Tibial nerve (tissue), 4 donors: ENCODE data around the gene COL6A3. TPM values are rescaled to one million over a fixed set of nuclear protein-coding genes. Genes with fewer than 3 reads are reported as not detected.
A peak's percentile ranks its signal among the peaks of the same experiment; 100 is the strongest.

ENCODE experiments used
- DNase-seq, 2 donors: peaks; one replicate each; pipeline ENCODE4 v3.0.0-alpha.2; 2019; ENCODE audit warnings: low spot score in 2 of 2
- H3K27ac ChIP-seq, 4 donors: fragments of 200-600 bp; sonication (generic) in 3 of 4; one replicate each; pipeline ENCODE4 v1.5.1; 2017 to 2019; ENCODE audit warnings: mild to moderate bottlenecking in 1 of 4
- H3K27me3 ChIP-seq, 2 donors: fragments of 200-600 bp; sonication (generic) in 1 of 2; one replicate each; pipeline versions ENCODE4 v1.5.1 to v1.6.0; 2017 to 2019
- H3K36me3 ChIP-seq, 3 donors: fragments of 200-600 bp; sonication (generic); one replicate each; pipeline ENCODE4 v1.5.1; 2018 to 2019
- H3K4me1 ChIP-seq, 4 donors: fragments of 200-600 bp; sonication (generic) in 3 of 4; one replicate each; pipeline ENCODE4 v1.5.1; 2017 to 2019
- H3K4me3 ChIP-seq, 4 donors: fragments of 200-600 bp; sonication (generic) in 3 of 4; one replicate each; pipeline ENCODE4 v1.5.1; 2017 to 2019; ENCODE audit warnings: mild to moderate bottlenecking in 1 of 4, moderate library complexity in 1 of 4
- H3K9me3 ChIP-seq, 4 donors: fragments of 200-600 bp; sonication (generic) in 3 of 4; one replicate each; pipeline ENCODE4 v1.5.1; 2017 to 2019
- EP300 ChIP-seq, 2 donors: sonication (generic); formaldehyde crosslinking; IDR thresholded peaks; one replicate each; pipeline ENCODE4 v1.6.1; 2017; ENCODE audit warnings: antibody characterized with exemption in 2 of 2, mild to moderate bottlenecking in 1 of 2
- POLR2A ChIP-seq, 2 donors: fragments of 450-650 bp; IDR thresholded peaks; one replicate each; pipeline ENCODE4 v1.6.1; 2017; ENCODE audit warnings: antibody characterized with exemption in 2 of 2, mild to moderate bottlenecking in 2 of 2, moderate library complexity in 2 of 2
- WGBS, 2 donors: methylation state at CpG; one replicate each; pipeline ENCODE4 v1.1.5; 2018; 5-methylcytosine and 5-hydroxymethylcytosine counted together
- total RNA-seq, 4 donors: library from RNA; depleted of rRNA; stranded (reverse); fragments of >200 nt; gene quantifications; one replicate each; pipeline ENCODE4 v1.1.0, GENCODE V29; 2016
- TF ChIP-seq, protein P1 (sequence below), 5 experiments: fragments of 200-600 bp in 3 of 5; fragments of 450-650 bp in 2 of 5; sonication (generic) in 3 of 5; IDR thresholded peaks; one replicate each; pipeline ENCODE4 v1.5.1; 2016 to 2019; ENCODE audit warnings: antibody characterized with exemption in 5 of 5, mild to moderate bottlenecking in 3 of 5, moderate library complexity in 2 of 5

The COL6A3 gene
- total RNA-seq, 4 donors from 2014 or later: 228 to 558 (median 364) TPM

DNA sequence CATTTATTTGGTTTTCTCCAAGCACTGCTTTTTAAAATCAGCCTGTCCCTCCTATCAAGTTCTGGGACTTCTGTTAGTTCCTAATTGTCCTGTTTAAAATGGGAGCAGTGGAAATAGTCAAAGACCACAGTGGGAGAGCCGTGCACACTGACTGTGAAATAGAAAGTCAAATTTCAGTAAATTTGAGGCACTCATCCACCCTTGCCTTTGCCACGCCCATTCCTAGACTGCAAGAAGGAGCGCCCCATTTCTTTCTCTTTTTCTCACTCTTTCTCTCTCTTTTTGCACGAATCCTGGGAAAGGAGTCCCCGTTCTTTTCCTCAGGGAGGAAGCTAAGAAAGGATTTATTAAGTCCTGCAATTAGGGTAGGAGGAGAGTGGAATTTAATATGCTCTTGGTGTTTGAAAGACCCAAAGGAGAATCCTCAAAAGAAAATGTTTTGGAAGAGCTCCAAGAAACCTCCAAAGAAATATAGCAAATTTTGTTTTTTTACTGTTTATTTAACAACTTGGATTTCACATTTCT lies 7.5 kb downstream of the COL6A3 start:
- H3K27ac ChIP-seq: peak overlapping the region in 3 of 4 donors; percentile 31 to 74 (median 56)
- 60 to 71% methylated on average over 5 of the region's 5 CpGs for WGBS, 2 donors

DNA sequence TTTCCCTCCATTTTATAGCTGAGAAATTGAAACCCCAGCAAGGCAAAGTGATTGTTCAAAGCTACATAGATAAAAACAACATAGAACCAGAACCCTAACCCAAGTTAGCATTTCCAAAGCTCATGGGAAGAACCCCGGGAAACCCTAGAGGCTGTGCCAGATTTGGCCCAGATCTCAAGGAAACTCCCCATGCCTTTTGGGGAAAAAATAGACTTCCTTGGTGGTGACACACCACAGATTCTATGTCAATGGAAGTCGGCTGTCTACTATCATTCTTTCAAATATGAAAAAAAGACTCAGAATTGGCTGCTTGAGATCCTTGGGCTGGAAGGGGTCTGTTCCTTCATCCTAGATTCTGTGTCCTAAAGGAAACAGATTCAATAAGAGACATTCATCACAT lies 8.4 kb downstream of the COL6A3 start:
- Histone ChIP-seq H3K27me3 (no peaks in the 10 kb centered on the region), H3K9me3 (no peaks in the 10 kb centered on the region), H3K36me3 (no peaks in the 10 kb centered on the region), H3K4me1 (peaks cover 0 to 31% (median 0%) of the 10 kb centered on the region in 4 donors), H3K27ac (peak overlapping the region in 3 of 4 donors; percentile 31 to 74 (median 56)), H3K4me3 (no peak overlapping the region)
- 70% methylated on average over 2 of the region's 2 CpGs for WGBS, 2 donors
- TF ChIP-seq, protein P1, sequence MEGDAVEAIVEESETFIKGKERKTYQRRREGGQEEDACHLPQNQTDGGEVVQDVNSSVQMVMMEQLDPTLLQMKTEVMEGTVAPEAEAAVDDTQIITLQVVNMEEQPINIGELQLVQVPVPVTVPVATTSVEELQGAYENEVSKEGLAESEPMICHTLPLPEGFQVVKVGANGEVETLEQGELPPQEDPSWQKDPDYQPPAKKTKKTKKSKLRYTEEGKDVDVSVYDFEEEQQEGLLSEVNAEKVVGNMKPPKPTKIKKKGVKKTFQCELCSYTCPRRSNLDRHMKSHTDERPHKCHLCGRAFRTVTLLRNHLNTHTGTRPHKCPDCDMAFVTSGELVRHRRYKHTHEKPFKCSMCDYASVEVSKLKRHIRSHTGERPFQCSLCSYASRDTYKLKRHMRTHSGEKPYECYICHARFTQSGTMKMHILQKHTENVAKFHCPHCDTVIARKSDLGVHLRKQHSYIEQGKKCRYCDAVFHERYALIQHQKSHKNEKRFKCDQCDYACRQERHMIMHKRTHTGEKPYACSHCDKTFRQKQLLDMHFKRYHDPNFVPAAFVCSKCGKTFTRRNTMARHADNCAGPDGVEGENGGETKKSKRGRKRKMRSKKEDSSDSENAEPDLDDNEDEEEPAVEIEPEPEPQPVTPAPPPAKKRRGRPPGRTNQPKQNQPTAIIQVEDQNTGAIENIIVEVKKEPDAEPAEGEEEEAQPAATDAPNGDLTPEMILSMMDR (IDR thresholded peaks at IDR 0.05): no peak
- TF ChIP-seq POLR2A (IDR thresholded peaks at IDR 0.05) (no peak), EP300 (IDR thresholded peaks at IDR 0.05) (no peak)
- DNase-seq: no peak

More for the DNA sequence above, 7.5 kb downstream of the COL6A3 start:
- TF ChIP-seq POLR2A (IDR thresholded peaks at IDR 0.05): no peak
- no peak for DNase-seq
- H3K36me3 ChIP-seq: no peaks in the 10 kb centered on the region
- H3K27me3 ChIP-seq: peaks cover 0 to 5% of the 10 kb centered on the region in 2 donors
- no peaks in the 10 kb centered on the region for H3K9me3 ChIP-seq
- peaks cover 0 to 31% (median 0%) of the 10 kb centered on the region in 4 donors for H3K4me1 ChIP-seq
- H3K4me3 ChIP-seq: no peak overlapping the region

DNA sequence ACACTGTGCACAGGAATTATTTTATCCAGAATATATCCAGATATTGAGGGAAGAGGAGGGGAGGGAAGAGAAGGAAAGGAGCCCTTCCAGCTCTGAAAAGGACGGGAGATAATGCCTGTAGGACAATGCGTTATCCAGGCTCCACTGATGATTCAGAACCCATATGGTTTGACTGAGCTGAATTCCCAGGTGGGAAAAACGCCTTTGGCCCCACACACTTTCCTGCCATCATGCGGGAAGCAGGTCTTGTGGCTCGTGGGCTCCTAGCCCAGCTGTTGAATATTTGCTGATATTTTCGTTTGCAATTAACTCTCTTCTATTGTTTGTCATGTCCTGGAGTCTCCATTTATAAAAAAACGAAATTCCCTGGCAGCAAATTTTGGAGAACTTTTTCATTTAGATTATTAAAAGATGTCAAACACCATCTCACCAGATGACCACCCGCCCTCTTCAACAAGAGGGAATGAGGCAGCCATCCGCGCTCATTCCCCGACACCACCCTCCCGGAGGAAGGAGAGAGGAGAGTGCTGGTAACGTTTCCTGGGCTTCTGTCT lies 8.9 kb downstream of the COL6A3 start:
- Histone ChIP-seq H3K4me1 (peaks cover 0 to 31% (median 0%) of the 10 kb centered on the region in 4 donors), H3K27me3 (no peaks in the 10 kb centered on the region), H3K4me3 (no peak overlapping the region), H3K27ac (peak overlapping the region in 3 of 4 donors; percentile 31 to 74 (median 56)), H3K36me3 (no peaks in the 10 kb centered on the region), H3K9me3 (no peaks in the 10 kb centered on the region)
- TF ChIP-seq POLR2A (IDR thresholded peaks at IDR 0.05) (no peak), EP300 (IDR thresholded peaks at IDR 0.05) (peak in 1 of 2 donors; percentile 37)
- TF ChIP-seq, protein P1 (IDR thresholded peaks at IDR 0.05): no peak
- DNase-seq: no peak
- 61 to 67% methylated on average over 13 of the region's 13 CpGs for WGBS, 2 donors

DNA sequence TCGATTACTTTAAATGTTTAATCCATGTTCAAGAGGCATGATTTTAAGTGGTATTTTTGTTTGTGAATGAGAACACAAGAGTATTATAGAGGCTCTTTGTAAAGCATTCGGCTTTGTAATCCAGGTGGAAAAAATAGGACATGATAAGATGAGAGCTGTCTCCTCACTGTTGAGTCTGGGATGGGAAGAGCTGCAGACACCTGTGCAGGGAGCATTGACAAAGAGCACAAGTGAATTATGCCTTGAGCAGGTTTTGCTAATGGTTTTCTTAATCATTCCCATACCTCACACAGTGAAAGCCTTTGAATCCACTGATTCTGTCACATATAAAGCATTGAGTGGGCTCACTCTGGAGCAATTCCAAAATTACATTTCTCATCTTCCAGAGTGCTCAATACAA lies 9.6 kb downstream of the COL6A3 start:
- Histone ChIP-seq H3K27me3 (no peaks in the 10 kb centered on the region), H3K9me3 (no peaks in the 10 kb centered on the region), H3K36me3 (no peaks in the 10 kb centered on the region), H3K4me3 (no peak overlapping the region), H3K4me1 (peaks cover 0 to 31% (median 0%) of the 10 kb centered on the region in 4 donors), H3K27ac (peak overlapping the region in 2 of 4 donors; percentile 56 to 74)
- TF ChIP-seq EP300 (IDR thresholded peaks at IDR 0.05) (no peak), POLR2A (IDR thresholded peaks at IDR 0.05) (no peak)
- TF ChIP-seq, protein P1 (IDR thresholded peaks at IDR 0.05): no peak
- WGBS, 2 donors: 63 to 77% methylated on average over 2 of the region's 2 CpGs
- no peak for DNase-seq

DNA sequence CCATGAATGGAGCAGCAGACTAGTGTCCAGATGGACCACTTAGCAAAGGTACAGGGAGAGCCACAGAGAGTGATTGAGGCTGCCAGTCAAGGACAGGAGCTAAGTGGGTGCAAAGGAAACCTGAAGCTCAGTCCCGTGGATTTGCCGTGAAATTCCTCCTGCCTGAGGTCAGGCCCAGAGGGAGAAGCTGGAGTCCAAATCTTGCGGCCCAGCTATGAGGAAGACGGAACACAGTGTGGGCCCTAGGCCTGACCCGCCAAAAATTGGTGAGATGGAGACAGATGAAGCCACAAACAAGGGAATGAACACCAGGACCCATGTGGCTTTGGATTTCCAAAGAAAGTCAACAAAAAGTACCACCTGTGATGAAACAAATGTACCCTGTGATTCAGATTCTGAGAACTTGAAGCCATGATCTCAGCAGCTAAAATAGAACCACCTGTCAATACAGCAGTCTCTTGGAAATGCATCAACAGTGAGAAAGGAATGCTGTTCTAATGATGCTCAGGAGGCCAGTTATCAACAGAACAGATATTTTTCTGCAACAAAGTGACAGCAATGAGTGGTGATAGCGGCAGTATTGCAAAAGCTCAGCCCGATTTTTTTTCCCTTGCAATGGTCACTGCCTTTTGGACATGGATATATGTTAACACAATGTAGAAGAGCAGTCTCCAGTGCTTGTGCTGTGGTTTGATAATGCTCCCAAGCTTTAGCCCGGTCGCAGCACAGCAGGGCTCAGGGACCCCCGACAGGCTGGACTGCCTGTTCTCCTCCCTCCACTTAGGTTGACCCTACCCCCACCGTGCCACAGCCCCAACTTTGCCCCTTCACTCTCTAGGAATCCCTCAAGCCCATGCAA lies 10.7 kb downstream of the COL6A3 start:
- WGBS, 2 donors: 58 to 70% methylated on average over 11 of the region's 11 CpGs
- no peaks in the 10 kb centered on the region for H3K36me3 ChIP-seq
- peaks cover 0 to 9% of the 10 kb centered on the region in 2 donors for H3K27me3 ChIP-seq
- DNase-seq: peak; percentile 68 to 74
- no peak overlapping the region for H3K4me3 ChIP-seq
- peak; percentile 57 to 88 for TF ChIP-seq EP300 (IDR thresholded peaks at IDR 0.05)
- TF ChIP-seq POLR2A (IDR thresholded peaks at IDR 0.05): no peak
- TF ChIP-seq, protein P1 (IDR thresholded peaks at IDR 0.05): no peak
- H3K27ac ChIP-seq: peak overlapping the region in 2 of 4 donors; percentile 64 to 74
- H3K4me1 ChIP-seq: peaks cover 0 to 29% (median 0%) of the 10 kb centered on the region in 4 donors
- H3K9me3 ChIP-seq: no peaks in the 10 kb centered on the region
